GM19468 (cell line): Measurements from ENCODE around the gene DMD.
"Not testable (repeated sequence)": the region's sequence is repeated elsewhere in the genome, so short reads cannot be mapped to it uniquely, and the experiment has no call there.

ENCODE experiments used
- ATAC-seq: cut with Tn5 transposase; IDR thresholded peaks from one replicate; pipeline ENCODE4 v1.9.1; 2021; ENCODE audit warnings: mild to moderate bottlenecking, moderate library complexity, moderate number of reproducible peaks; ENCODE audit not compliant: unreplicated experiment; ENCODE audit errors: extremely low read depth

Gene DMD

GRCh38 chrX:31423609-31424189 lies 1787.7 kb downstream of the DMD start:
- no peak for ATAC-seq

GRCh38 chrX:31421441-31421840 lies 1789.9 kb downstream of the DMD start:
- ATAC-seq = no peak

- no peak for ATAC-seq
Measured at GRCh38 chrX:31420711-31421151, 1790.6 kb downstream of the DMD start.

- no peak for ATAC-seq
Measured at GRCh38 chrX:31420302-31420701, 1791.0 kb downstream of the DMD start.

- ATAC-seq = no peak
Measured at GRCh38 chrX:31397119-31397518, 1814.2 kb downstream of the DMD start.

GRCh38 chrX:31392513-31392912 lies 1818.8 kb downstream of the DMD start:
- ATAC-seq = no peak

- no peak for ATAC-seq
Measured at GRCh38 chrX:31388946-31389345, 1822.4 kb downstream of the DMD start.

GRCh38 chrX:31384471-31384870 lies 1826.9 kb downstream of the DMD start:
- ATAC-seq = no peak

- no peak for ATAC-seq
Measured at GRCh38 chrX:31383991-31384390, 1827.4 kb downstream of the DMD start.

GRCh38 chrX:31378973-31379372 lies 1832.4 kb downstream of the DMD start:
- ATAC-seq = not testable (repeated sequence)

GRCh38 chrX:31377821-31378220 lies 1833.5 kb downstream of the DMD start:
- ATAC-seq = not testable (repeated sequence)

- no peak for ATAC-seq
Measured at GRCh38 chrX:31376408-31377022, 1834.8 kb downstream of the DMD start.

GRCh38 chrX:31374786-31375185 lies 1836.6 kb downstream of the DMD start:
- no peak for ATAC-seq

- no peak for ATAC-seq
Measured at GRCh38 chrX:31371956-31372355, 1839.4 kb downstream of the DMD start.

- ATAC-seq = no peak
Measured at GRCh38 chrX:31367816-31368215, 1843.5 kb downstream of the DMD start.

GRCh38 chrX:31366041-31366440 lies 1845.3 kb downstream of the DMD start:
- no peak for ATAC-seq

- no peak for ATAC-seq
Measured at GRCh38 chrX:31356275-31357212, 1854.8 kb downstream of the DMD start.

GRCh38 chrX:31355206-31355955 lies 1856.0 kb downstream of the DMD start:
- ATAC-seq = no peak

GRCh38 chrX:31353095-31353494 lies 1858.3 kb downstream of the DMD start:
- no peak for ATAC-seq

- ATAC-seq = no peak
Measured at GRCh38 chrX:31350808-31351074, 1860.6 kb downstream of the DMD start.

GRCh38 chrX:31349515-31349914 lies 1861.8 kb downstream of the DMD start:
- no peak for ATAC-seq
